CD4-positive, CD25-positive, alpha-beta regulatory T cell (primary cell): ENCODE data around the gene TLX3. TPM values are rescaled to one million over a fixed set of nuclear protein-coding genes. Genes with fewer than 3 reads are reported as not detected.

Experiments
- ATAC-seq, 2 donors: fragments of 150-1000 bp; cut with Tn5 transposase; one replicate each; pipeline ENCODE4 v1.10.0; 2021; ENCODE audit warnings: low read depth in 2 of 2, moderate number of reproducible peaks in 2 of 2, moderate library complexity in 1 of 2
- DNase-seq, 3 donors: peaks; one replicate each; pipeline versions ENCODE4 v3.0.0 to v3.0.0-alpha.2; 2012 to 2022; ENCODE audit warnings: mixed read lengths in 1 of 3
- H3K27ac ChIP-seq: one replicate; pipeline ENCODE4 v1.7.0; 2013; ENCODE audit warnings: mild to moderate bottlenecking, low read length; ENCODE audit not compliant: insufficient read depth, poor library complexity, severe bottlenecking
- H3K27me3 ChIP-seq: one replicate; pipeline ENCODE4 v1.7.0; 2013; ENCODE audit warnings: low read length; ENCODE audit not compliant: control insufficient read depth, insufficient read depth
- H3K36me3 ChIP-seq: one replicate; pipeline ENCODE4 v1.7.0; 2013; ENCODE audit warnings: mild to moderate bottlenecking, low read length, moderate library complexity; ENCODE audit not compliant: control insufficient read depth, insufficient read depth
- H3K4me1 ChIP-seq: 2 replicates; pipeline ENCODE4 v1.7.0; 2013; ENCODE audit warnings: mild to moderate bottlenecking, low read length; ENCODE audit not compliant: insufficient read depth, control insufficient read depth, poor library complexity, severe bottlenecking
- H3K4me3 ChIP-seq: one replicate; pipeline ENCODE4 v1.7.0; 2013; ENCODE audit warnings: low read depth, mild to moderate bottlenecking, low read length, moderate library complexity
- H3K9me3 ChIP-seq, 2 experiments: 1 replicate in 1 of 2; 2 replicates in 1 of 2; pipeline ENCODE4 v1.7.0; 2013; ENCODE audit warnings: low read length in 2 of 2, mild to moderate bottlenecking in 1 of 2, moderate library complexity in 1 of 2; ENCODE audit not compliant: control insufficient read depth in 2 of 2
- H3K27ac Mint-ChIP-seq, 3 donors: one replicate each; pipeline ENCODE4 v1.8.0; 2020 to 2022; ENCODE audit warnings: mild to moderate bottlenecking in 3 of 3, mixed read lengths in 3 of 3, moderate library complexity in 2 of 3
- H3K27me3 Mint-ChIP-seq: one replicate; pipeline ENCODE4 v1.8.0; 2022; ENCODE audit warnings: mild to moderate bottlenecking, mixed read lengths
- H3K36me3 Mint-ChIP-seq: one replicate; pipeline ENCODE4 v1.8.0; 2020; ENCODE audit warnings: mixed read lengths
- H3K4me1 Mint-ChIP-seq, 4 donors: one replicate each; pipeline ENCODE4 v1.8.0; 2020 to 2022; ENCODE audit warnings: mixed read lengths in 4 of 4, mild to moderate bottlenecking in 1 of 4
- H3K4me3 Mint-ChIP-seq, 4 donors: one replicate each; pipeline ENCODE4 v1.8.0; 2020 to 2022; ENCODE audit warnings: mild to moderate bottlenecking in 4 of 4, mixed read lengths in 4 of 4, moderate library complexity in 3 of 4
- H3K9me3 Mint-ChIP-seq, 7 donors: one replicate each; pipeline ENCODE4 v1.8.0; 2020 to 2022; ENCODE audit warnings: mixed read lengths in 7 of 7, mild to moderate bottlenecking in 3 of 7, moderate library complexity in 2 of 7
- polyA plus RNA-seq, 4 donors: library from polyadenylated mRNA; unstranded; fragments of 300-500 nt; fragmentation: Illumina TruSeq; gene quantifications; one replicate each; pipeline ENCODE4 v1.2.3, GENCODE V29; 2021
- total RNA-seq: library from RNA; stranded (reverse); gene quantifications from one replicate; pipeline ENCODE4 v1.2.3, GENCODE V29; 2022

TLX3 gene
- total RNA-seq (not detected), polyA plus RNA-seq (not detected)

DNA sequence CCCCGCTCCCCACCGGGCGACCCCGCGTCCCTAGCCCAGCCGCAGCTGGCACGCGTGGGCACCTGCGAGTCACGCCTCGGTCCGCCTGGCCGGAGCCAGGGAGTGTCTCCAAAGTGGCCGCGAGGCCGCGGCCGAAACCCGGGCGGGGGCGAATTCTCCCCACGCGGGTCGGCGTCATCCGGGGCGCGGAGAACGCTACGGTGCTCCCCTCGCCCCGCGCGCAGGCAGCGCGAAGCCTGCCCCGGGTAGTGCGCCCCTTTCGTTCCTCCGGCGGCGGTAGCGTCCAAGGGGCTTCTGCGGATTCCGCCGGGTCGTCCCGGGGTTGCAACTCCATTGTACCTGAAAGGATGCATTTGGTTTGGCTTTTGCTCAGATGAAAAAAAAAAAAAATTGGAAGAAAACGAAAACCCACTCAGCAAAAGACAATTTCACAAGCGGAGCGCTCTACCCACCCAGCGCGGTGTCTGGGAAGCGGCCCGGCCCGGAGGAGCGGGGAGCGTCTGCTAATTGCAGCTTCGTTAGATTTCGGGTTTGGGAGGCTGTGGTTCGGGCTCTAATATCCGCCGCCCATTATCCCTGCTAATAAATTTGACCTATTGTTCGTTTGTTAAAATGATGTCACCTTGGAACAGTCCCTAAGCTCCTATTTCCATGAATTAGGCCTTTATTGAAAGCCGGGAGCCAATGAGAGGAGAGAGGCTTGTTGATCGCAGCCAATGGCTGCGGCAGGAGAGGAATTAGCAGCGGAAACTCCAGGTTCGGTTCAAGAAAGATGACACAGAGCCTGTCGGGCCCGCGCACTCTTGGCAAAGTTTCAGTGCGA lies at the start of gene TLX3:
TLX3 (plus strand) TSS at position 796 of the 823 bp plus-strand sequence. CDS start 118 bp downstream, outside the sequence.
- H3K4me3 ChIP-seq: no peak within 1 kb of the TSS
- peaks cover 17% of the 10 kb centered on the region for H3K4me1 ChIP-seq
- Mint-ChIP-seq H3K4me3 (peak within 1 kb of the TSS in 1 of 4 donors; percentile 13), H3K4me1 (peaks cover 0 to 21% (median 5%) of the 10 kb centered on the region in 4 donors), H3K27me3 (peaks cover 54% of the 10 kb centered on the region), H3K27ac (no peak within 1 kb of the TSS), H3K9me3 (peaks cover 0 to 3% (median 0%) of the 10 kb centered on the region in 7 donors), H3K36me3 (no peaks in the 10 kb centered on the region)
- H3K27ac ChIP-seq: no peak within 1 kb of the TSS
- H3K36me3 ChIP-seq: no peaks in the 10 kb centered on the region
- H3K9me3 ChIP-seq: no peaks in the 10 kb centered on the region
- DNase-seq (no peak), ATAC-seq (no peak)
- peaks cover 7% of the 10 kb centered on the region for H3K27me3 ChIP-seq

DNA sequence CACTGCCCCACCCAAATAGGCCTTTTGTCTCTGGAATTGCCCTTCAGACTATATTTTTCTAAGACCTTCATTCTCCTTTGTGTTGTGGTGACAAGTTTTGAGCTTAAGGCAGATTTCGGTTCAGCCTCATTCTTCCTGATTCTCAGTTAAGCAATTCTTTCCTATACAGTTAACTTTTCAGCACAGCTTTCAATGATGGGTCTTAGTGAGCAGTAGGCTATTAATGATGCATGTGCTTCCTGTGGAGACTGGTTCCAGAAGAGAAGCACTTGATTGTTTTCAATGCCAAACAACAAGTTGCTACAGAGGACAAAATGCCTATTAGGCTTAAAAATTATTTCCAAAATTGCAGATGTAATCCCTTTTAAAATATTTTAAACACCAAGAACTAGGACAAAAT lies 47.7 kb upstream of the TLX3 start:
- H3K27me3 ChIP-seq: no peaks in the 10 kb centered on the region
- DNase-seq (no peak), ATAC-seq (no peak)
- H3K36me3 ChIP-seq: no peaks in the 10 kb centered on the region
- Mint-ChIP-seq H3K27ac (no peak overlapping the region), H3K27me3 (peaks cover 25% of the 10 kb centered on the region), H3K4me1 (peaks cover 0 to 9% (median 6%) of the 10 kb centered on the region in 4 donors), H3K36me3 (no peaks in the 10 kb centered on the region), H3K4me3 (no peak overlapping the region), H3K9me3 (no peaks in the 10 kb centered on the region)
- H3K27ac ChIP-seq: no peak overlapping the region
- H3K9me3 ChIP-seq: no peaks in the 10 kb centered on the region
- no peak overlapping the region for H3K4me3 ChIP-seq
- no peaks in the 10 kb centered on the region for H3K4me1 ChIP-seq

DNA sequence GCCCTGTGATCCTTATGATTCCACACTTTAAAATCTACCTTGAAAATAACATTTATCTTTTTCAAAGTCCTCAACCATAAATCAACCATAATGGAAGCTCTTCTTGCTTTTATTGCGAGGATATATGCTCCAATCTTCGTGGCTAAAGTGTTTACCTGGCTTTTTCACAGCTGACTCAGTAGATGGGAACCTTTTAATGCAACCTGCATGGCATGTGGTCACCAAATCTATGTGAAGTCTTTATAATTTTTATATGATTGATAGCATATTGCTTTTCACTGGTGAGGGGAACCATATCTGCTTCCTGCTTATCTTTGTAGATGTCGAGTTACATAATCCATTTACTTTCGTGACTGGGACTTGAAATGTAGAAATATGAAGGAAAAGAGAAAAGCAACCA lies 47.1 kb upstream of the TLX3 start:
- H3K27me3 Mint-ChIP-seq: peaks cover 25% of the 10 kb centered on the region
- H3K36me3 ChIP-seq: no peaks in the 10 kb centered on the region
- no peaks in the 10 kb centered on the region for H3K9me3 ChIP-seq
- H3K4me3 Mint-ChIP-seq: no peak overlapping the region
- H3K9me3 Mint-ChIP-seq: no peaks in the 10 kb centered on the region
- no peaks in the 10 kb centered on the region for H3K4me1 ChIP-seq
- no peak overlapping the region for H3K27ac ChIP-seq
- H3K36me3 Mint-ChIP-seq: no peaks in the 10 kb centered on the region
- H3K4me1 Mint-ChIP-seq: peaks cover 0 to 9% (median 6%) of the 10 kb centered on the region in 4 donors
- ATAC-seq (no peak), DNase-seq (no peak)
- H3K27ac Mint-ChIP-seq: no peak overlapping the region
- H3K27me3 ChIP-seq: no peaks in the 10 kb centered on the region
- no peak overlapping the region for H3K4me3 ChIP-seq

DNA sequence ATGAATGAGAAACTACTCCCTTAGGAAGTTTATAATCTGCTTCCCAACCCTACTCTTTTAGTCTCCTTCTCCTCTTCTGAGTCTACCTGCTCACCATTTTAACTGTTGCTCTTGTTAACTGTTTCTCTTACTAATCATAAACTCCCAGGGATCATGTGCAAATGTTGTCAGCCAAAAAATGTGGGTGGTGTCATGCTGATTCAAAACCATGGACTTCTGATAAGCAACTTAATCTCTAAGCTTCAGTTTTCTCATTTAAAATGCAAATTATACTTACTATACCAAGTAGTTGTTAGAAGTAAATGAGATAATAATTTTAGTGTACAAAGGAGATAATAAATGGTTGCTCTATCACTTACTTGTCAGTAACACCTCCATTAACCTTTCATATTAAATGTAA lies 45.9 kb upstream of the TLX3 start:
- no peaks in the 10 kb centered on the region for H3K36me3 Mint-ChIP-seq

DNA sequence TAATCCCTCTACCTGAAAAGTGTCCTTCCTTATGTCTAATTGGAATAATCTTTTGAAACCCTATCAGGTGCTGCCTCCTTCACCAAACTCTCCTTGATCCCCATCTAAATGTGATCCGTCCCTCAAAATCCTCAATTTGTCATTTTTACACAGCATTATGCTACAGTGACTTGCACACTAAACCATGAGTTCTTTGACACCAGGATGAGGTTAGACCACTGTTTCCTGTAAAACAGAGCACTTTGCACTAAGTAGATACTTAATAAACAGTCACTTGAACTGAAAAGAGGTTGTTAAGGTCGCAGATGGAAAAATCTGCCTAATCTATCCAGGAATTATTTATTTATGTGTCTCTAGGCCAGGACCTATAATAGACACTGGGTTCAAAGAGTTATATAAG lies 44.2 kb upstream of the TLX3 start:
- Histone ChIP-seq H3K36me3 (no peaks in the 10 kb centered on the region), H3K4me3 (no peak overlapping the region), H3K4me1 (no peaks in the 10 kb centered on the region), H3K9me3 (no peaks in the 10 kb centered on the region), H3K27ac (no peak overlapping the region), H3K27me3 (no peaks in the 10 kb centered on the region)
- ATAC-seq (no peak), DNase-seq (peak in 1 of 3 donors; percentile 21)
- Mint-ChIP-seq H3K27me3 (peaks cover 32% of the 10 kb centered on the region), H3K4me1 (peaks cover 0 to 9% (median 6%) of the 10 kb centered on the region in 4 donors), H3K27ac (peak overlapping the region in 1 of 3 donors; percentile 54), H3K9me3 (no peaks in the 10 kb centered on the region), H3K36me3 (no peaks in the 10 kb centered on the region), H3K4me3 (no peak overlapping the region)

More for the DNA sequence above, 45.9 kb upstream of the TLX3 start:
- Histone ChIP-seq H3K9me3 (no peaks in the 10 kb centered on the region), H3K27me3 (no peaks in the 10 kb centered on the region), H3K4me1 (no peaks in the 10 kb centered on the region), H3K27ac (no peak overlapping the region), H3K4me3 (no peak overlapping the region), H3K36me3 (no peaks in the 10 kb centered on the region)
- Mint-ChIP-seq H3K27me3 (peaks cover 25% of the 10 kb centered on the region), H3K27ac (no peak overlapping the region), H3K9me3 (no peaks in the 10 kb centered on the region), H3K4me3 (no peak overlapping the region), H3K4me1 (peaks cover 0 to 9% (median 6%) of the 10 kb centered on the region in 4 donors)
- ATAC-seq: no peak
- no peak for DNase-seq

DNA sequence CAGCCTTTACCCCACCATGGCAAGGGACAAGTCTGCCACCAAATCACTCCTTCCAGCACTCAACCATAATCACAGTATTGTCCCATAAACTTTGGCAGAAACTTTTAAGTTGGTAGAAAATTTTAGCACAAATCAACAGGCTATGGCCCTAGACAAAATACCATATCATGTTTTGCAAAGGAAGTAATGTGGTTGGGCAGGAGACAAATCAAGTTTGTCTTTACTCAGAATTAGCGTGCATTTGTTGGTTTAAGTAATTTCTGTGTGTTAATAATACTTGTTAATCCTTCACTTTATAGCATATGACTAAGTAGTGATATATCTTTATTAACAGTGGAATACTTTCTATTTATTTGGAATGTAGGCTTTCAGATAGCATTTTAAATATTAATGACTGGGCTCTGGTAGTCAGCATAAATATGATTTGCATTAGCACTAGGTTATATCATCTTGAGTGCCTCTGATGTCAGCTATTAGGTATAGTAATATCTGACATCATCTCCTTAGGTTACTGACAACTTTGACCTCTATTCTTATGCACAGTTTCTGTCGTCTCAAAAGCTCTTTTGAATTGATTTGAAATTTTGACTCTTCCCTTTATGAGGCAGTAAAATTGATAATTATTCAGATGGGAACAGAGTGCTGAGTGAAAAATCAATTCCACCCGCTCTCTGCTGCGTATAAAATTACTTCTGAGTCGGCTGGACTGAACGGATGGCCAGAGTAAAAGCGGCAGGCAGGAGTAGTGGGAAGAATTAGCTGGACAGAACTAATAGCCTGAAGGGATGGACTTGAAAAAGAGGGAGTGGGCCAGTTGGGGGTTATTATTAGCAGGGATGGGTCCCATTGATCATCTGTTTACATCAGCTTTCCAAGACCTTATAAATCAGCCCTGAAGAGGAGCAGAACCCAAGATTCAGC lies 40.1 kb upstream of the TLX3 start:
- H3K4me3 ChIP-seq: no peak overlapping the region
- no peak overlapping the region for H3K27ac ChIP-seq
- DNase-seq (no peak), ATAC-seq (no peak)
- no peak overlapping the region for H3K27ac Mint-ChIP-seq
- peaks cover 2% of the 10 kb centered on the region for H3K27me3 ChIP-seq
- peaks cover 0 to 9% (median 6%) of the 10 kb centered on the region in 4 donors for H3K4me1 Mint-ChIP-seq
- no peak overlapping the region for H3K4me3 Mint-ChIP-seq
- no peaks in the 10 kb centered on the region for H3K36me3 Mint-ChIP-seq
- H3K9me3 Mint-ChIP-seq: peaks cover 0 to 4% (median 0%) of the 10 kb centered on the region in 7 donors
- no peaks in the 10 kb centered on the region for H3K9me3 ChIP-seq
- H3K4me1 ChIP-seq: no peaks in the 10 kb centered on the region
- H3K36me3 ChIP-seq: no peaks in the 10 kb centered on the region
- peaks cover 28% of the 10 kb centered on the region for H3K27me3 Mint-ChIP-seq

DNA sequence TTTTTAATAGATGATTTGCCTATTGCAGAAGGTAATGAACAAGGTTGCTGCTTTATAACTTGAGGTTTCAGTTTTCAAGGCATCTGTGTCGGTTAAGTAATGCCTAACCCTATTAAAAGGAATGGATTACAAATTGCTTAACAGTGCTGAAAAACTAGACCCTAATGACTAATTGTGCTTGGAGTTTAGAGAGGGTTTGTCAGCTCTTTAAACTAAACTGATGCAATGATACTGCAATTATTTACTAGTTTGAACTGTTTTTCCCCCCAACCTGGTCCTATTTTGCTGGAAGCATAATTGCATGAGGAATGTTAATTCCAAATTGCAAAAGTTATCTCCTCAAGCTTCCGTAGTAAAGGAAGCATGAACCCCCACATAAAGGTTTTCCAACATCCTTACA lies 39.3 kb upstream of the TLX3 start:
- H3K27ac ChIP-seq: no peak overlapping the region
- no peak for ATAC-seq

More for the DNA sequence above, 39.3 kb upstream of the TLX3 start:
- Histone ChIP-seq H3K4me3 (no peak overlapping the region), H3K4me1 (no peaks in the 10 kb centered on the region), H3K27me3 (peaks cover 2% of the 10 kb centered on the region), H3K36me3 (no peaks in the 10 kb centered on the region), H3K9me3 (no peaks in the 10 kb centered on the region)
- Mint-ChIP-seq H3K4me1 (peaks cover 0 to 7% (median 3%) of the 10 kb centered on the region in 4 donors), H3K36me3 (no peaks in the 10 kb centered on the region), H3K9me3 (peaks cover 0 to 4% (median 0%) of the 10 kb centered on the region in 7 donors), H3K27ac (no peak overlapping the region), H3K27me3 (peaks cover 27% of the 10 kb centered on the region), H3K4me3 (no peak overlapping the region)
- no peak for DNase-seq
